Breast epithelium (tissue), 4 donors: ENCODE data around the gene DCAF8. TPM values are rescaled to one million over a fixed set of nuclear protein-coding genes. Genes with fewer than 3 reads are reported as not detected.

Experiments
- DNase-seq, 2 donors: peaks; one replicate each; pipeline ENCODE4 v3.0.0-alpha.2; 2019; ENCODE audit warnings: low spot score in 2 of 2
- H3K27ac ChIP-seq, 2 donors: fragments of 200-600 bp; sonication (generic) in 1 of 2; one replicate each; pipeline ENCODE4 v1.5.1; 2016 to 2019; ENCODE audit warnings: mild to moderate bottlenecking in 1 of 2
- H3K27me3 ChIP-seq, 2 donors: fragments of 200-600 bp; sonication (generic) in 1 of 2; one replicate each; pipeline versions ENCODE4 v1.5.1 to v1.6.0; 2017 to 2019; ENCODE audit warnings: control low read depth in 1 of 2, mild to moderate bottlenecking in 1 of 2
- H3K36me3 ChIP-seq: fragments of 200-600 bp; one replicate; pipeline ENCODE4 v1.5.1; 2019
- H3K4me1 ChIP-seq, 2 donors: fragments of 200-600 bp; sonication (generic); one replicate each; pipeline ENCODE4 v1.5.1; 2016 to 2019; ENCODE audit warnings: control low read depth in 1 of 2
- H3K4me3 ChIP-seq, 3 donors: fragments of 200-600 bp; sonication (generic); 1 replicate in 2 of 3; 2 replicates in 1 of 3; pipeline ENCODE4 v1.5.1; 2016 to 2019; ENCODE audit warnings: mild to moderate bottlenecking in 3 of 3, moderate library complexity in 2 of 3
- H3K9me3 ChIP-seq, 2 donors: fragments of 200-600 bp; sonication (generic) in 1 of 2; one replicate each; pipeline ENCODE4 v1.5.1; 2016 to 2019; ENCODE audit warnings: control low read depth in 1 of 2
- CTCF ChIP-seq, 3 donors: fragments of 450-650 bp; IDR thresholded peaks; one replicate each; pipeline ENCODE4 v1.5.1; 2016 to 2017; ENCODE audit warnings: antibody characterized with exemption in 3 of 3, mild to moderate bottlenecking in 3 of 3, moderate library complexity in 3 of 3
- POLR2A ChIP-seq: fragments of 450-650 bp; IDR thresholded peaks from one replicate; pipeline ENCODE4 v1.6.1; 2016; ENCODE audit warnings: antibody characterized with exemption, mild to moderate bottlenecking, moderate library complexity
- POLR2AphosphoS5 ChIP-seq, 3 donors: sonication (generic); formaldehyde crosslinking; IDR thresholded peaks; one replicate each; pipeline ENCODE4 v1.6.1; 2017; ENCODE audit warnings: antibody characterized with exemption in 3 of 3
- intact Hi-C: fragments of 100-400 bp; cut with DNase I; formaldehyde crosslinking; loops from one replicate; pipeline ENCODE4 v1.15.1; 2023; ENCODE audit warnings: low total_unique reads
- total RNA-seq, 3 donors: library from RNA; depleted of rRNA; stranded (reverse); fragments of >200 nt; gene quantifications; one replicate each; pipeline ENCODE4 v1.1.0, GENCODE V29; 2016

Gene DCAF8
- total RNA-seq, 3 donors from 2014 or later: 161 to 195 (median 161) TPM

GRCh38 chr1:160193091-160193819, 69.1 kb downstream of the DCAF8 start:
- no peak overlapping the region for H3K27ac ChIP-seq
- no peak for TF ChIP-seq POLR2A
- TF ChIP-seq POLR2AphosphoS5 (IDR thresholded peaks at IDR 0.05): peak in 2 of 3 donors; percentile 22 to 40
- TF ChIP-seq CTCF (IDR thresholded peaks at IDR 0.05): peak; percentile 97 to 98 (median 97)
- H3K4me1 ChIP-seq: peaks cover 0 to 6% of the 10 kb centered on the region in 2 donors
- intact Hi-C loops: loop anchor here (10.0 kb wide), 1 partner anchor 258 kb away; no protein-coding TSS in a partner anchor
- H3K27me3 ChIP-seq: no peaks in the 10 kb centered on the region
- no peaks in the 10 kb centered on the region for H3K36me3 ChIP-seq
- peak; percentile 76 to 86 for DNase-seq
- no peaks in the 10 kb centered on the region for H3K9me3 ChIP-seq
- no peak overlapping the region for H3K4me3 ChIP-seq

DNA sequence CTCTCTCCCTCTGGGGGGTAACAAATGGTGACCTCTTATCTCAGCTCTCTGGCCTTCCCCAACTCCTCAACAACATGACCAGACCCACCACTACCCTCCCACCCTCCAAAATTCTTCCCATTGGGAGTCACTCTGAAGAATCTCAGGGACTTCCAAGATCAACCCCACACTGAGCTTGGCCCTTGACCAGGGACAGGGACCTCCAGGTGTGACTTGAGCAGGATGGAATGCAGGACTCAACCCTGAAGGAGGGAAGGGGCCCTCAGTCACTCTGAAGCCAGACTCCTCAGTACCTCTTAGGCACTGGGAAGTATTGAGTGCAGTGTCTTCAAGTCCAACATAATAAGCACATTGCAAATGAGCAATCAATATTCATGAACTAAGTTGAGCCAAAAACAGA, 70.1 kb downstream of the DCAF8 start:
- DNase-seq: no peak
- H3K9me3 ChIP-seq: no peaks in the 10 kb centered on the region
- H3K4me1 ChIP-seq: peaks cover 0 to 6% of the 10 kb centered on the region in 2 donors
- intact Hi-C loops: loop anchor here (10.0 kb wide), 1 partner anchor 257 kb away; no protein-coding TSS in a partner anchor
- no peak overlapping the region for H3K4me3 ChIP-seq
- no peaks in the 10 kb centered on the region for H3K27me3 ChIP-seq
- no peak for TF ChIP-seq POLR2A
- no peak for TF ChIP-seq CTCF (IDR thresholded peaks at IDR 0.05)
- TF ChIP-seq POLR2AphosphoS5 (IDR thresholded peaks at IDR 0.05): no peak
- no peak overlapping the region for H3K27ac ChIP-seq
- no peaks in the 10 kb centered on the region for H3K36me3 ChIP-seq

- DNase-seq: no peak
- intact Hi-C loops: loop anchor here (10.0 kb wide), 1 partner anchor 257 kb away; no protein-coding TSS in a partner anchor
- Histone ChIP-seq H3K27ac (no peak overlapping the region), H3K4me1 (peaks cover 0 to 6% of the 10 kb centered on the region in 2 donors), H3K4me3 (no peak overlapping the region), H3K36me3 (no peaks in the 10 kb centered on the region), H3K27me3 (no peaks in the 10 kb centered on the region), H3K9me3 (no peaks in the 10 kb centered on the region)
- TF ChIP-seq POLR2AphosphoS5 (IDR thresholded peaks at IDR 0.05) (no peak), POLR2A (no peak), CTCF (IDR thresholded peaks at IDR 0.05) (no peak)
Observed at GRCh38 chr1:160191756-160192155, 70.6 kb downstream of the DCAF8 start.

DNA sequence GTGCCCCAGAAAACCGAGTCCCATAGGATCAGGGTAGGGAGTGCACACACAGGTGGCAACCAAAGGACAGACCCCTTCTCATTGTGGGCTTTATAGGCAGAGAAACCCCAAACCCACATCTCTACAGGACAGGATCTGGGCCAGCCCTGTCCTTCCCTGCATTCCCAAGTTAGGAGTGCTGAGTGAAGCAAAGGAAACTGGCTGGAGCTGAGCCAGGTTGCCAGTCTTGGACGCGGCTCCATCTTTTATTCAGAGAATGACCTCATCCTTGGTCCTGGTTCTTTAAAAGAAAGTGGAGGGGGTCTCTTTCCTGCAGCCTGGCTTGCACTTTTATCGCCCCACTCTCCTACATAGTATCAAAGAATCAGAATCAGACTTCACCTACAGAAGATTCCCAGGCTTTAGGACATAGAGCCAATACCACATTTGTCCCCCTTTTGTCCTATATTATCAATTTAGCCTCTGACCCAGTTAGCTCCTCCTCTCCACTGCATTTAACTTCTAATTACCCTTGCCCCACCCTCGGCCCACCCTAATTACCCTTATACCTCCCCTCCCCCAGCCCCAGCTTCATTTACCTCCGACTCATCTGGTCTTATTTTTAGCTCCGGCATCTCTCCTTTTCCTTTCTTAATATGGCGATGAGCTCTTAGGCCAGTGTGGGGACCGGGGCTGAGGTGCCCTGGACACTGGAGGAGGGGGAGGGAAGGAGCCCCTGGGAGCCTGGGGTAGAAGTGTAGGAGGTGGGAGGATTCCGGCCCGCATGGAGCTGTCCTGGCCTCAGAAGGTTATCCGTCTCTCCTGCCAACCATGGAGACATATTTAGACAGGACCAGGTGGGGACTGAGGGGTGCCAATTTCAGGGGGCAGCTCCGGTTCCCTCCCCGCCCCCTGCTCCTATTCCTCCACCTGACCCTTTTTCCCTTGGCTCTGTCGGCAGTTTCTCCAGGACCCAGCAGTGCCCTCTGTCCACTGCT, 72.4 kb downstream of the DCAF8 start, which contains the start of gene CASQ1:
CASQ1 (plus strand) TSS at position 927 of the 977 bp plus-strand sequence. CDS start 177 bp downstream, outside the sequence.
- no peak within 1 kb of the TSS for H3K4me3 ChIP-seq
- peaks cover 0 to 6% of the 10 kb centered on the region in 2 donors for H3K4me1 ChIP-seq
- peak in 1 of 2 donors; percentile 59 for DNase-seq
- intact Hi-C loops: loop anchor here (10.0 kb wide), 1 partner anchor 255 kb away; no protein-coding TSS in a partner anchor
- no peak for TF ChIP-seq POLR2A
- TF ChIP-seq POLR2AphosphoS5 (IDR thresholded peaks at IDR 0.05): no peak
- TF ChIP-seq CTCF (IDR thresholded peaks at IDR 0.05): no peak
- H3K36me3 ChIP-seq: no peaks in the 10 kb centered on the region
- H3K27me3 ChIP-seq: no peaks in the 10 kb centered on the region
- H3K27ac ChIP-seq: no peak within 1 kb of the TSS
- no peaks in the 10 kb centered on the region for H3K9me3 ChIP-seq
